HepG2 (cell line): ENCODE data around the gene NOS1AP.

Source experiments
- CTCF ChIP-seq: sonication (generic); formaldehyde crosslinking; IDR thresholded peaks from 2 replicates; pipeline ENCODE4 v1.5.0; 2020; ENCODE audit warnings: mild to moderate bottlenecking, missing genetic modification reagents, moderate library complexity
- RBAK ChIP-seq: sonication (generic); formaldehyde crosslinking; IDR thresholded peaks from 2 replicates; pipeline ENCODE4 v1.5.1; 2020; ENCODE audit warnings: mild to moderate bottlenecking, missing genetic modification reagents

- TF ChIP-seq CTCF (CRISPR knock-in tag), result peak; percentile 41; the same call in 1 of the 2 replicates
- no peak; the same call in 1 of the 2 replicates for TF ChIP-seq RBAK (CRISPR knock-in tag)
These were observed 45.7 kb upstream of the NOS1AP start, which contains the start of gene OLFML2B for GRCh38 chr1:162023547-162024501.
